Body of pancreas (tissue), 4 donors: Measurements from ENCODE around the gene COL27A1.
"Not testable (repeated sequence)": the region's sequence is repeated elsewhere in the genome, so short reads cannot be mapped to it uniquely, and the experiment has no call there.

Source experiments
- POLR2A ChIP-seq, 3 donors: fragments of 450-650 bp; IDR thresholded peaks; one replicate each; pipeline ENCODE4 v1.6.1; 2016; ENCODE audit warnings: antibody characterized with exemption in 3 of 3, mild to moderate bottlenecking in 2 of 3
- TF ChIP-seq, protein P1 (sequence below), 7 experiments: fragments of 450-650 bp in 4 of 7; fragments of 200-600 bp in 3 of 7; sonication (generic) in 3 of 7; IDR thresholded peaks; one replicate each; pipeline ENCODE4 v1.5.1; 2016 to 2019; ENCODE audit warnings: antibody characterized with exemption in 7 of 7

DNA sequence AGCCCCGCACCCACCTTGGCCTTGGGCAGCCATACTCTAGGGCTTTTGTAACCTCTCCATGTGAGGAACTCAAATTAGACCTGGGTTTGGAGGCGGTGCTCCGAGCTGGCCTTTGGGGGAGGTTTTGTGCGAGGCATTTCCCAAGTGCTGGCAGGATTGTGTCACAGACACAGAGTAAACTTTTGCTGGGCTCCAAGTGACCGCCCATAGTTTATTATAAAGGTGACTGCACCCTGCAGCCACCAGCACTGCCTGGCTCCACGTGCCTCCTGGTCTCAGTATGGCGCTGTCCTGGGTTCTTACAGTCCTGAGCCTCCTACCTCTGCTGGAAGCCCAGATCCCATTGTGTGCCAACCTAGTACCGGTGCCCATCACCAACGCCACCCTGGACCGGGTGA, 174.3 kb downstream of the COL27A1 start, which contains the start of gene ORM2:
- TF ChIP-seq POLR2A (IDR thresholded peaks at IDR 0.05), result not testable (repeated sequence)
- TF ChIP-seq, protein P1, sequence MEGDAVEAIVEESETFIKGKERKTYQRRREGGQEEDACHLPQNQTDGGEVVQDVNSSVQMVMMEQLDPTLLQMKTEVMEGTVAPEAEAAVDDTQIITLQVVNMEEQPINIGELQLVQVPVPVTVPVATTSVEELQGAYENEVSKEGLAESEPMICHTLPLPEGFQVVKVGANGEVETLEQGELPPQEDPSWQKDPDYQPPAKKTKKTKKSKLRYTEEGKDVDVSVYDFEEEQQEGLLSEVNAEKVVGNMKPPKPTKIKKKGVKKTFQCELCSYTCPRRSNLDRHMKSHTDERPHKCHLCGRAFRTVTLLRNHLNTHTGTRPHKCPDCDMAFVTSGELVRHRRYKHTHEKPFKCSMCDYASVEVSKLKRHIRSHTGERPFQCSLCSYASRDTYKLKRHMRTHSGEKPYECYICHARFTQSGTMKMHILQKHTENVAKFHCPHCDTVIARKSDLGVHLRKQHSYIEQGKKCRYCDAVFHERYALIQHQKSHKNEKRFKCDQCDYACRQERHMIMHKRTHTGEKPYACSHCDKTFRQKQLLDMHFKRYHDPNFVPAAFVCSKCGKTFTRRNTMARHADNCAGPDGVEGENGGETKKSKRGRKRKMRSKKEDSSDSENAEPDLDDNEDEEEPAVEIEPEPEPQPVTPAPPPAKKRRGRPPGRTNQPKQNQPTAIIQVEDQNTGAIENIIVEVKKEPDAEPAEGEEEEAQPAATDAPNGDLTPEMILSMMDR (IDR thresholded peaks at IDR 0.05), result not testable (repeated sequence)
